ENCODE measurements around the gene SPATA24. TPM values are rescaled to one million over a fixed set of nuclear protein-coding genes. Genes with fewer than 3 reads are reported as not detected.
"Not testable (repeated sequence)": the region's sequence is repeated elsewhere in the genome, so short reads cannot be mapped to it uniquely, and the experiment has no call there.

Gene SPATA24
- polyA plus RNA-seq, 1 donor from 2014 or later: 6.7 TPM

DNA sequence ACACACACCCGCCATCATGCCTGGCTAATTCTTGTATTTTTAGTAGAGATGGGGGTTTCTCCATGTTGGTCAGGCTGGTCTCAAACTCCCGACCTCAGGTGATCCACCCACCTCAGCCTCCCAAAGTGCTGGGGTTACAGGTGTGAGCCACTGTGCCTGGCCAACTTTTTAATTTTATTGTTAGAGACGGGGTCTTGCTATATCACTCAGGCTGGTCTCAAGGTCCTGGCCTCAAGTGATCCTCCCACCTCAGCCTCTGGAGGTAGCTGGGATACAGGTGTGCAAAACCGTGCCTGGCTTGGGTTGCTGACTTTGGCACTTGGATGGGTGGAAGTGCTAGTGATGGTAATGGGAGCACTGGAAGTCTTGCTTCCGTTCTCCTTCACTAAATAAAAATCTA, 5.2 kb upstream of the SPATA24 start:
- not testable (repeated sequence) for H3K4me3 ChIP-seq (ENCODE audit: low read length); H3K27ac ChIP-seq (ENCODE audit: low read length); H3K4me2 ChIP-seq (ENCODE audit: low read length); H2AFZ ChIP-seq (ENCODE audit: low read depth, low read length); H3F3A ChIP-seq (ENCODE audit: insufficient read depth, low read length, poor library complexity, severe bottlenecking); H3K79me2 ChIP-seq (replicated peaks; ENCODE audit: insufficient read depth, low read length); H3K27me3 ChIP-seq (ENCODE audit: insufficient read depth, low read depth, low read length); H3K9ac ChIP-seq (ENCODE audit: low read length); H3K36me3 ChIP-seq (ENCODE audit: insufficient read depth, low read length); H4K20me1 ChIP-seq (ENCODE audit: insufficient read depth); H3K9me2 ChIP-seq (ENCODE audit: insufficient read depth, low read length); H3K9me3 ChIP-seq (ENCODE audit: low read length)

DNA sequence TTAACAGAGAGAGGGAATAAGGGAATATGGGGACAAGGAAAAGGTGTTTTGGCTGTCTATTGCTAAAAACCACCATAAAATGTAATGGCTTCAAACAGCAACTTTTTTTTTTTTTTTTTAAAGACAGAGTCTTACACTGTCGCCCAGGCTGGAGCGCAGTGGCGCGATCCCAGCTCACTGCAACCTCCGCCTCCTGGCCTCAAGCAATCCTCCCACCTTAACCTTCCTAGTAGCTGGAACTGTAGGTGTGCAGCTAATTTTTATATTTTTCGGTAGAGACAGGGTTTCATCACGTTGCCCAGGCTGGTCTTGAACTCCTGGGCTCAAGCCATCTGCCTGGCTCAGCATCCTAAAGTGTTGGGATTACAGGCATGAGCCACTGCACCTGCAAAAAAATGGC, 4.3 kb upstream of the SPATA24 start:
- TF ChIP-seq SMC3 (conservative IDR thresholded peaks at IDR 0.05; ENCODE audit: poor library complexity) (no peak), EP300 (conservative IDR thresholded peaks at IDR 0.05; ENCODE audit: poor library complexity, severe bottlenecking) (no peak), EZH2 (IDR thresholded peaks at IDR 0.05; ENCODE audit: borderline replicate concordance, insufficient read depth, low read length, poor library complexity, severe bottlenecking) (no peak), POLR2AphosphoS5 (IDR thresholded peaks at IDR 0.05) (no peak), TAF1 (IDR thresholded peaks at IDR 0.05; ENCODE audit: low read depth) (no peak), MXI1 (conservative IDR thresholded peaks at IDR 0.05; ENCODE audit: poor library complexity, severe bottlenecking) (no peak), RAD21 (conservative IDR thresholded peaks at IDR 0.05) (no peak)
- TF ChIP-seq, protein P1, sequence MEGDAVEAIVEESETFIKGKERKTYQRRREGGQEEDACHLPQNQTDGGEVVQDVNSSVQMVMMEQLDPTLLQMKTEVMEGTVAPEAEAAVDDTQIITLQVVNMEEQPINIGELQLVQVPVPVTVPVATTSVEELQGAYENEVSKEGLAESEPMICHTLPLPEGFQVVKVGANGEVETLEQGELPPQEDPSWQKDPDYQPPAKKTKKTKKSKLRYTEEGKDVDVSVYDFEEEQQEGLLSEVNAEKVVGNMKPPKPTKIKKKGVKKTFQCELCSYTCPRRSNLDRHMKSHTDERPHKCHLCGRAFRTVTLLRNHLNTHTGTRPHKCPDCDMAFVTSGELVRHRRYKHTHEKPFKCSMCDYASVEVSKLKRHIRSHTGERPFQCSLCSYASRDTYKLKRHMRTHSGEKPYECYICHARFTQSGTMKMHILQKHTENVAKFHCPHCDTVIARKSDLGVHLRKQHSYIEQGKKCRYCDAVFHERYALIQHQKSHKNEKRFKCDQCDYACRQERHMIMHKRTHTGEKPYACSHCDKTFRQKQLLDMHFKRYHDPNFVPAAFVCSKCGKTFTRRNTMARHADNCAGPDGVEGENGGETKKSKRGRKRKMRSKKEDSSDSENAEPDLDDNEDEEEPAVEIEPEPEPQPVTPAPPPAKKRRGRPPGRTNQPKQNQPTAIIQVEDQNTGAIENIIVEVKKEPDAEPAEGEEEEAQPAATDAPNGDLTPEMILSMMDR (IDR thresholded peaks at IDR 0.05; ENCODE audit: poor library complexity, severe bottlenecking): no peak
- TF ChIP-seq, protein P2, sequence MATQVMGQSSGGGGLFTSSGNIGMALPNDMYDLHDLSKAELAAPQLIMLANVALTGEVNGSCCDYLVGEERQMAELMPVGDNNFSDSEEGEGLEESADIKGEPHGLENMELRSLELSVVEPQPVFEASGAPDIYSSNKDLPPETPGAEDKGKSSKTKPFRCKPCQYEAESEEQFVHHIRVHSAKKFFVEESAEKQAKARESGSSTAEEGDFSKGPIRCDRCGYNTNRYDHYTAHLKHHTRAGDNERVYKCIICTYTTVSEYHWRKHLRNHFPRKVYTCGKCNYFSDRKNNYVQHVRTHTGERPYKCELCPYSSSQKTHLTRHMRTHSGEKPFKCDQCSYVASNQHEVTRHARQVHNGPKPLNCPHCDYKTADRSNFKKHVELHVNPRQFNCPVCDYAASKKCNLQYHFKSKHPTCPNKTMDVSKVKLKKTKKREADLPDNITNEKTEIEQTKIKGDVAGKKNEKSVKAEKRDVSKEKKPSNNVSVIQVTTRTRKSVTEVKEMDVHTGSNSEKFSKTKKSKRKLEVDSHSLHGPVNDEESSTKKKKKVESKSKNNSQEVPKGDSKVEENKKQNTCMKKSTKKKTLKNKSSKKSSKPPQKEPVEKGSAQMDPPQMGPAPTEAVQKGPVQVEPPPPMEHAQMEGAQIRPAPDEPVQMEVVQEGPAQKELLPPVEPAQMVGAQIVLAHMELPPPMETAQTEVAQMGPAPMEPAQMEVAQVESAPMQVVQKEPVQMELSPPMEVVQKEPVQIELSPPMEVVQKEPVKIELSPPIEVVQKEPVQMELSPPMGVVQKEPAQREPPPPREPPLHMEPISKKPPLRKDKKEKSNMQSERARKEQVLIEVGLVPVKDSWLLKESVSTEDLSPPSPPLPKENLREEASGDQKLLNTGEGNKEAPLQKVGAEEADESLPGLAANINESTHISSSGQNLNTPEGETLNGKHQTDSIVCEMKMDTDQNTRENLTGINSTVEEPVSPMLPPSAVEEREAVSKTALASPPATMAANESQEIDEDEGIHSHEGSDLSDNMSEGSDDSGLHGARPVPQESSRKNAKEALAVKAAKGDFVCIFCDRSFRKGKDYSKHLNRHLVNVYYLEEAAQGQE (IDR thresholded peaks at IDR 0.05; ENCODE audit: borderline replicate concordance): no peak
- no peak overlapping the region for H3K4me3 ChIP-seq (ENCODE audit: low read length)
- no peaks in the 10 kb centered on the region for H3K9me2 ChIP-seq (ENCODE audit: insufficient read depth, low read length)
- no peaks in the 10 kb centered on the region for H3K27me3 ChIP-seq (ENCODE audit: insufficient read depth, low read depth, low read length)
- no peaks in the 10 kb centered on the region for H3K9me3 ChIP-seq (ENCODE audit: low read length)
- H3K4me2 ChIP-seq (ENCODE audit: low read length): no peak overlapping the region
- H3K9ac ChIP-seq (ENCODE audit: low read length): no peak overlapping the region
- no peaks in the 10 kb centered on the region for H3K36me3 ChIP-seq (ENCODE audit: insufficient read depth, low read length)
- no peaks in the 10 kb centered on the region for H3K79me2 ChIP-seq (replicated peaks; ENCODE audit: insufficient read depth, low read length)
- H4K20me1 ChIP-seq (ENCODE audit: insufficient read depth): no peaks in the 10 kb centered on the region
- no peak overlapping the region for H2AFZ ChIP-seq (ENCODE audit: low read depth, low read length)
- H3F3A ChIP-seq (ENCODE audit: insufficient read depth, low read length, poor library complexity, severe bottlenecking): no peaks in the 10 kb centered on the region
- no peak overlapping the region for H3K27ac ChIP-seq (ENCODE audit: low read length)

DNA sequence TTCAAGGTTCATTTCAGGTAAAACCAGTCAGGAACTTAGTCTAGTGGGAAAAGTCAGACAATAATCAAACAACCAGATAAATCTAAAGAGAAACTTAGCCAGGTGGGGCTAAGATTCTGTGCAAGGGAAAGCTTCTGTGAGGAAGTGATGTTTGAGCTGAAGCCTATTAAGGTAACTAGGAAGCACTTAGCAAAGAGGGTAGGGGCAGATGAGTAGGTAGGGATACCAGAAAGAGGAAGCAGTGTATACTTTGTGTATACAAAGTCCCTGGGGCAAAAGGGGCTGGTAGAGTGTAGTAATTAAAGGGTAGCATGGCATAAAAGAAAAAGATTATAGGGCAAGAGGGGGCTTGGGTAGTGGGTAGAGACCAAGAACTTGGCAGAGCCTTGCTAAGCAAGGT, 3.6 kb upstream of the SPATA24 start:
- Histone ChIP-seq H3K9me2 (ENCODE audit: insufficient read depth, low read length) (no peaks in the 10 kb centered on the region), H3K27me3 (ENCODE audit: insufficient read depth, low read depth, low read length) (no peaks in the 10 kb centered on the region), H3K36me3 (ENCODE audit: insufficient read depth, low read length) (no peaks in the 10 kb centered on the region), H3K4me2 (ENCODE audit: low read length) (no peak overlapping the region), H2AFZ (ENCODE audit: low read depth, low read length) (no peak overlapping the region), H3K9ac (ENCODE audit: low read length) (no peak overlapping the region), H3K79me2 (replicated peaks; ENCODE audit: insufficient read depth, low read length) (no peaks in the 10 kb centered on the region), H3K9me3 (ENCODE audit: low read length) (no peaks in the 10 kb centered on the region), H4K20me1 (ENCODE audit: insufficient read depth) (no peaks in the 10 kb centered on the region), H3F3A (ENCODE audit: insufficient read depth, low read length, poor library complexity, severe bottlenecking) (no peaks in the 10 kb centered on the region), H3K4me3 (ENCODE audit: low read length) (no peak overlapping the region), H3K27ac (ENCODE audit: low read length) (no peak overlapping the region)
- TF ChIP-seq, protein P1 (IDR thresholded peaks at IDR 0.05; ENCODE audit: poor library complexity, severe bottlenecking): no peak
- TF ChIP-seq EZH2 (IDR thresholded peaks at IDR 0.05; ENCODE audit: borderline replicate concordance, insufficient read depth, low read length, poor library complexity, severe bottlenecking): no peak
- TF ChIP-seq RAD21 (conservative IDR thresholded peaks at IDR 0.05): no peak

Data from neural cell (in vitro differentiated cells).